HG03575 (cell line): ENCODE data around the gene RAB43.
"Not testable (repeated sequence)": the region's sequence is repeated elsewhere in the genome, so short reads cannot be mapped to it uniquely, and the experiment has no call there.

Experiments used
- ATAC-seq: cut with Tn5 transposase; IDR thresholded peaks from one replicate; pipeline ENCODE4 v1.9.1; 2021; ENCODE audit not compliant: unreplicated experiment, insufficient number of reproducible peaks, low FRiP score; ENCODE audit errors: extremely low read depth

Gene RAB43

DNA sequence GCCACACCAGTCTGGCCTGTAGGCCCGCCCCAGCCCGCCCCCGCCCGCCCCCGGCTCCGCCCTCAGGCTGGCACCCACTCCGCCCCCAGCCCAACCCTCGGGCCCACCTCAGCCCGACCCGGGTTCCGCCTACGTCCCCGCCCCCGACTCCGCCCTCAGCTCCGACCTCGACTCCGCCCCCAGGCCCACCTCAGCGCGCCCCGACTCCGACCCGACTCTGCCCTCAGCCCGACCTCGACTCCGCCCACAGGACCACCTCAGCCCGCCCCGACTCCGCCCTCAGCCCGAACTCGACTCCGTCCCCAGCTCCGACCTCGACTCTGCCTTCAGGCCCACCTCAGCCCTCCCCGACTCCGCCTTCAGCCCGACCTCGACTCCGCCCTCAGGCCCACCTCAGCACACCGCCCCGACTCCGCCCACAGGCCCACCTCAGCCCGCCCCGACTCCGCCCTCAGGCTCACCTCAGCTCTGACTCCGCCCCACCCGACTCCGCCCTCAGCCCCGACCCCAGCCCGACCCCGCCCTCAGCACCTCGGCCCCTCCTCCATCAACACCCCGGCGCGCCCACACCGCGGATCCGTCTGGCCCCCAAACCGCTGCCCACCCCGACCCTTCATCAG lies at the start of gene RAB43:
RAB43 (minus strand) TSS at position 13 of the 620 bp plus-strand sequence. CDS start 315 bp downstream, outside the sequence.
- no peak for ATAC-seq

DNA sequence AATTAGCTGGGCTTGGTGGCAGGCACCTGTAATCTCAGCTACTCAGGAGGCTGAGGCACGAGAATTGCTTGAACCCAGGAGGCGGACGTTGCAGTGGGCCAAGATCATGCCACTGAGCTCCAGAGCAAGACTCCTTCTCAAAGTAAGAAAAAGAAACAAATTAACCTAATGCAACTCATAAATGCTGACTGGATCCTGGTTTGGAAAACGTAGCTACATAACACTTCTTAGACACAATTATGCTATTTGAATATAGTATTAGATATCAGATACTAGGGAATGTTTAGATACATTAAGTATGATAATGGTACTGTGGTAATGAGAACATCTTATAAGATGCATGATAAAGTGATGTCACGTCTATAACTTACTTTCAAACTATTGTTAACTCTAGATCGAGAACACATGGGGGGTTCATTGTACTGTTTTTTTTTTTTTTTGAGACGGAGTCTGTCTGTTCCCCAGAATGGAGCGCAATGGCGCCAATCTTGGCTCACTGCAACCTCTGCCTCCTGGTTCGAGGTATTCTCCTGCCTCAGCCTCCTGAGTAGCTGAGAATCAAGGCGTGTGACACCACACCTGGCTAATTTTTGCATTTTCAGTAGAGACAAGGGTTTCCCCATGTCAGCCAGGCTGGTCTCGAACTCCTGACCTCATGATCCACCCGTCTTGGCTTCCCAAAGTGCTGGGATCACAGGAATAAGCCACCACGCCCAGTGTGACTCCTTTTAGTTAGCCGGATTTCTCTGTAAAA lies 45.2 kb upstream of the RAB43 start:
- ATAC-seq, result no peak

DNA sequence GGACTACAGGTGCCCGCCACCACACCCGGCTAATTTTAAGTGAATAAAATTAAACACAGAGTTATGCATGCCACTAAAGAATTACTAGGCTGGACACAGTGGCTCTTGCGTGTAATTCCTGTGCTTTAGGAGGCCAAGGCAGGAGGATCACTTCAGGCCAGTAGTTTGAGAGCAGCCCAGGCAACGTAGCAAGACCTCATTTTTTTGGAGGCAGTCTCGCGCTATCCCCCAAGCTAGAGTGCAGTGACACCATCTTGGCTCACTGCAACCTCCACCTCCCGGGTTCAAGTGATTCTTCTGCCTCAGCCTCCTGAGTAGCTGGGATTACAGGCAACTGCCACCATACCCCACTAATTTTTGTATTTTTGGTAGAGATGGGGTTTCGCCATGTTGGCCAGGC lies 44.0 kb upstream of the RAB43 start:
- ATAC-seq, result not testable (repeated sequence)

DNA sequence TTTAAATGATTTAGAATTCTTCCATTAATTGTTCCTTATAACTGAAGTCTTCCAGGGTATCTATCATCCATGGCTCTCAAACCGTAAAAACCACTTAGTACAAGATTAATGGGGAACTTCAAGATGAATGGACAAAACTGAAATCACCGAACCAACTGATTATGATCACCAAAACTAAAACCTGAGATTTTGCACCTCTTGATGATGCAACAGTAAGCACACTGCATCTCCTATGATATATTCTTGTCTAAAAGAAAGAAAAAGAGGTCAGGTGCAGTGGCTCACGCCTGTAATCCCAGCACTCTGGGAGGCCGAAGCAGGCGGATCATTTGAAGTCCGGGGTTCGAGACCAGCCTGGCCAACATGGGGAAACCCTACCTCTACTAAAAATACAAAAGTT lies 42.9 kb upstream of the RAB43 start:
- no peak for ATAC-seq

DNA sequence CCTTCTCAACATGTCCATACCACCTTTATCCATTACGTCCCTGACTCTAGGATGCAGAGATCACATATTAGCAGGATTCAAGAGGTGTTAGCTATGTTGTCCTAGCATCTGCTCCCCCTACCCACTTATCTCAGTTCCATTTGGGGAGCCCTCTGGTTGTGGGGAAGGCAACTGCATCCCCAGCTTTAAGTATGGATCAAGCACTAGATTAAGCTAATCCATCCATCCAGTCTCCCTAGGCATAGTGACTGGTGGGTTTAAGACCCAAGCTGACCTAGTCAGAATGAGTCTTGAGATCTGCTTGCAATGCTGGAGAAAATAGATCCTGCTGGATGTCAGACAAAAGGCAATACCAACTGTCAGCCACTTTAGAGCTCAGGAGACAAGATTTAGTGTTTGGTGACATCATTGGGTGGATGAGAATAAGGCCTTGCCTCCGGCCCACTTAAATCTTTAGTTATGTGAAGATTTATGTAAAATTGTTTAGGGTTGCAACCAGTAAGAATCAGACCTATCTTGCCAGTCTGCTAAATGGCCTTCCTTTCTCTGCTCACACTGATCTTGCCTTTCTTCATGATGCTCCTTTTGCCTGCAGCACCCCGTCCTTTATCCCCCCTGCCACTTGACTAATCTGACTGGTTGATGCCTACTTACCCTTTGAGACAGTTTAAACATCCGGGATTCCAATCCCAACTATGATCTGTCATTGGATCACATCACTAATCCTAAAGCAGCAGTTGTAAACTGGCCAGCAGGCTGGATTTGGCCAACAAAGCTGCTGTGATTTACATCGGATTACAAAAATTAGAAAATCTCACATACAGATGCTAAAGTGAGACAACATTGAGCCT lies 41.4 kb upstream of the RAB43 start:
- no peak for ATAC-seq

DNA sequence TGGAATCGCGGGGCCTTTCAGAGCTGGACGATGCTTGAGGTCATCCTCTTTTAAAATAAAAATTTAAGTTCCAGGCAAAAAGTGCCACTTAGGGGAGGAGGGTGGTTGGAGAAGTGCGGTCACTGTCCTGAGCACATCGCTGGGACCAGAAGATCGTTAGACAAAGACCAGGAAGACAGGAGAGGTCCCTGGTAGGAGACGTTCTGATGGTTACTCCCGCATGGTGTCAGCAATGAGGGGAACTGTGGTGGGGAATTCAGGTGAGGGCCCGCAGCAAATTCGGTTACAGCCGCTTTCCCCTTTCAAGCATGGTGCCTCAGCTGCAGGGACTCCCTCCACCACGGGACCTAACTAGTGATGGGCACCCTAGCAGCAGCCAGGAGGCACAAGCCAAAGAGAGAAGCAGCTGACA lies 40.3 kb upstream of the RAB43 start:
- ATAC-seq, result no peak

DNA sequence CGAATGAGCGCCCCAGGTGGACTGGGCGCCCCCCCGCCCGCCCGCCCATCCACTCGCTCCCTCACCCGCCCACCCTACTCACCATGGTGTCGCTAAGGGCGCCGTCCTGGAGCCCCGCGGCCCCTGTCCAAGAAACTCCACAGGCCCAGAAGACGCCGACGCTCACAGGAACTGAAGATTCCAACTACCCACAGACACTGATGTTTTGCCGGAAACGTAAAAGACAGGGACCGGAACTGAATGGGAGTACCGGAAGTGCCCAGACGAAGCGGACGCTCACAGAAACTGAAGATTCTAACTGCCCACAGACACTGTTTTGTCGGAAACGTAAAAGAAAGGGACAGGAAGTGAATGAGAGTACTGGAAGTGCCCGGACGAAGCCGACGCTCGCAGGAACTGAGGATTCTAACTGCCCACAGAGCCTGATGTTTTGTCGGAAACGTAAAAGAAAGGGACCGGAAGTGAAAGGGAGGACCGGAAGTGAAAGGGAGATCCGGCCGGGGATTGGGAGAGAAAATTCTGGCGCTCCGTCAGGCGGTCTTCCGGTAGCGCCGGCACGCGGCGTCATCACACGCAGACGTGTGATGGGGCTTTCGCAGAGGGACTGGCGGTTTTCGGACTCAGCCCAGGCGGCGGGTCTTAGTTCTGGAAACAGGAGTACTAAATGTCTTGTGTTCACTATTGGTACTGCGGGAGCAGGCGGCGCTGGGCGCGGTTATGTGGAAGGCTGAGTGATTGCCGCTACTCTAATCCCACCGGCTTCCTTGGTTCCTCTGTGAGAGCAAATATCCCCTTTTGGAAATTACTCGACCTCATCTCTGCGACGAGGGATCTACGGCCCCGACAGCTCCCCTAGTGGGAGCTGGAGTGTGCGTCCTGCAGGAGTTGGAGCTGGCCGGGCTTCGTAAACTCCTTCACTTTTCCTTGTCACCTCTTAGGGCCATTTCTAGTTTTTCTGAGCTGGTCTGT lies 39.6 kb upstream of the RAB43 start, which contains the start of gene ISY1:
ISY1 (minus strand) TSS at position 173 of the 969 bp plus-strand sequence; CDS start at position 85, 88 bp downstream.
- ATAC-seq, result peak; percentile 41

DNA sequence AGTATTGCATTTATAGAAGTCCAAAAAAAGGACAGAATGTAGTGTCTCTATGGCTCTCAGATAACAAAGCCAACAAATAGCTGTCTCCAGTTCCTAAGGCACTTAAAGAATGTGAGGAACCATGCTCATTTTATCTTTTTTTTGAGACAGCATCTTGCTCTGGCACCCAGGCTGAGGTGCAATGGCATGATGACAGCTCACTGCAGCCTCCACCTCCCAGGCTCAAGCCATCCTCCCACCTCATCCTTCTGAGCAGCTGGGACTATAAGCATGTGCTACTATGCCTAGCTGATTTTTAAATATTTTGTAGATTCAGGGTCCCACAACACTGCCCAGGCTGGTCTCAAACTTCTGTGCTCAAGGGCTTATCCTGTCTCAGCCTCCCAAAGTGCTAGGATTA lies 23.2 kb upstream of the RAB43 start:
- no peak for ATAC-seq

DNA sequence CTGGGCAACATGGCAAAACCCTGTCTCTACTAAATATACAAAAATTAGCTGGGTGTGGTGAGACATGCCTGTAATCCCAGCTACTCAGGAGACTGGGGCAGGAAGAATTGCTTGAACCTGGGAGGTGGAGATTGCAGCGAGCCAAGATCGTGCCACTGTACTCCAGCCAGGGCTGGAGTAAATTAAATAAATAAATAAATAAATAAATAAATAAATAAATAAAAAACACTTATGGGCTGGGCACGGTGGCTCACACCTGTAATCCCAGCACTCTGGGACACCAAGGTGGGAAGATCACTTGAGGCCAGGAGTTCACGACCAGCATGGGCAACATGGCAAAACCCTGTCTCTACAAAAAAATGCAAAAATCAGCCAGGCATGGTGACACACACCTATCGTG lies 19.4 kb upstream of the RAB43 start:
- not testable (repeated sequence) for ATAC-seq

DNA sequence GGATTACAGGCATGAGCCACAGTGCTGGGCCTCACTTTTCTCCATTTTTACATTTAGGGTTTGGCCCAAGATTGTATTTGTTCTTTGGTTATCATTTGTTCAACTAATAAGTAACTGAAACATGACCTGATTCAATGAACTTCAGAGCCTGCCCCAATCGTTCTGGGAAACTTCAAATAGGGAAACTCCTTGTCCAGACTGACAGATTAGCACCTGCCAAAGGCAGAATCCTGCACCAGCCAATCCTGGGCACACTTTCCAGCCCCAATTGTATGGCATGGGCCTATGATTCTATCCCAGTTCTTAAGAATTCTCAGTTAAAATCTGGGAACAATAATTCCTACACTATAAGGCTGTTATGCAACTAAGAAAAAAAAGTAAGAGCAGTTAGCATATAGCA lies 18.3 kb upstream of the RAB43 start:
- ATAC-seq, result no peak

DNA sequence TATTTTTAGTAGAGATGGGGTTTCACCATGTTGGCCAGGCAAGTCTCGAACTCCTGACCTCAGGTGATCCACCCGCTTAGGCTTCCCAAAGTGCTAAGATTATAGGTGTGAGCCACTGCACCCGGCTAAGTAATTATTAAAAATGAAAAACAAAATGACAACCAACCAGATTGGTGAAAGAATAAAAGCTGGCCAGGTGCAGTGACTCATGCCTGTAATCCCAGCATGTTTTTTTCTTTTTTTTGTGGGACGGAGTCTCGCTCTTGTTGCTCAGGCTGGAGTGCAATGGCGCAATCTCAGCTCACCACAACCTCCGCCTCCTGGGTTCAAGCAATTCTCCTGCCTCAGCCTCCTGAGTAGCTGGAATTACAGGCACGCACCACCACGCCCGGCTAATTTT lies 14.7 kb upstream of the RAB43 start:
- ATAC-seq, result not testable (repeated sequence)

DNA sequence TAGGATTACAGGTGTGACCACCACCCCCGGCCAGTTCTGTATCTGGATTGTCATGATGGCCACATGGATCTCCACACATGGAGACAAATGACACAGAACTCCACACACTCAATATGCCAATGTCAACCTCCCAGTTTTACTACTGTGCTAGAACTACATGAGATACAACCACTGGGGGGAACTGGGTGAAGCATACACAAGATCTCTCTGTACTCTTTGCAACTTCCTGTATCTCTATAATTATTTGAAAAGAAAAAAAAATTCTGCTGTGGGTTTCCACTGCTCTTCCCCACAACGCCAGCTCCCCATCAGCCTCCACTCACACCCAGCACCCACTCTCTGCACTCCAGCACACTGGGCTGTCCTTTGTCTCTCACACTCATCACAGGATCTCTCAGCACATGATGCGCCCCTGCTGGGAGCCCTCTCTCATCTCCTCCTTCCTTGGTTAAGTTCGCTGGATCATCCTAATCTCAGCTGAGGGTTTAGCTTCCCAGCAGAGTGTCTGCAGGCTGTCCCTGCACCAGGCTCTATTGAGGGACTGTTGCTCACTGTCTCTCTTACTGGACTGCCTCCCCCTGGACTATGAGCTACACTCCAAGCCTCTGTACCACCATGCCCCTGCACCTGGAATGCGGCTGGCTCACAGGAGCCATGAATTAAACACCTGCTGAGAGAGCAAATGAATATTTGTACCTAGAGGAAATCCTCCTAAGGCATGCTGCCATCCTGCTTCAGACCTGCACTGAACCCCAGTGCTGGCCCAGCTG lies 10.7 kb upstream of the RAB43 start:
- no peak for ATAC-seq

DNA sequence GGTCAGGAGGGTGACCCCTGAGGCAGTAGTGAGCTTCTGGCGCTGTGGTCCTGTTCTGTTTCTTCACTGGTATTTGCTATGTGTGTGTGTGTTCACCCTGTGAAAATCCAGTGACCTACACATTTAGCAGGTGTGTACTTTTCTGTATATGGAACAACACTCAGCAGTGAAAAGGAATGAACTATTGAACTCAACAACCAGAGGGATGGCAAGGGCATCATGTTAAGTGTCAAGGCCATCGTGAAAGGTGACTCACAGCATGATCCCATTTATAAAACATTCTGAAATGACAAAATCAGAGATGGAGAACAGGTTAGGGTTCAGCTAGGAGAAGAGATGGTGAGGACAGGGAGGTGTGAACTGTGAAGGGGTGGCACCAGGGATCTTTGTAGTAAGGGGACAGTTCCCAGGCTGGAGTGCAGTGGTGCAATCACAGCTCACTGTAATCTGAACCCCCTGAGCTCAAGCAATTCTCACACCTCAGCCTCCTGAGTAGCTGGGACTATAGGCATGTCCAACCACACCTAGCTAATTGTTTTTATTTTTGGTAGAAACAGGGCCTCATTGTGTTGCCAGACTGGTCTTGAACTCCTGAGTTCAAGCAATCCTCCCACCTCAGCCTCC lies 10.0 kb upstream of the RAB43 start:
- ATAC-seq, result no peak

DNA sequence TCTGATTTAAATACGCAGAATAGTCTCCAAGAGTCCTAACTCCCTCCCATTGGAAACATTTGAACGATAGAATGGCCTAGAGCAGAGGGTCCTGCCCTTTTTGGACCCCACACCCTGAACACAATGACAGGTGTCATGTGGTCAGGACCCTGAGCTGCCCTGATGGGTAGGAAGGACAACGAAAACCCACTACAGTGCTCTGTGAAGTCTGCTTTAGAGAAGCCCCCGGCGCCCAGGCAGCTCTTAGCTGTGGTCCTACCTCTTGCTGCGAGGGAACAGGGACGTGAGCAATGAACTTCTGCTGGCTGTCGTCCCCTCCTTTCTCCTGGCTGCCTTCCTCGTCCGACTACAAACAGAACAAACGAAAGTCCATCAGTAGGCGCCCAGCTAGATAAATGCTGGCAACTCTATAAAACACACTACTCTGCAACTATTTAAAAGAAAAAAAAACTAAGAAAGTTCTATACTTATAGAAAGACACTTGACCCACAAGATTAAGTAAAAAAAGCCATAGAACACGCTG lies 8.7 kb upstream of the RAB43 start:
- ATAC-seq, result no peak

DNA sequence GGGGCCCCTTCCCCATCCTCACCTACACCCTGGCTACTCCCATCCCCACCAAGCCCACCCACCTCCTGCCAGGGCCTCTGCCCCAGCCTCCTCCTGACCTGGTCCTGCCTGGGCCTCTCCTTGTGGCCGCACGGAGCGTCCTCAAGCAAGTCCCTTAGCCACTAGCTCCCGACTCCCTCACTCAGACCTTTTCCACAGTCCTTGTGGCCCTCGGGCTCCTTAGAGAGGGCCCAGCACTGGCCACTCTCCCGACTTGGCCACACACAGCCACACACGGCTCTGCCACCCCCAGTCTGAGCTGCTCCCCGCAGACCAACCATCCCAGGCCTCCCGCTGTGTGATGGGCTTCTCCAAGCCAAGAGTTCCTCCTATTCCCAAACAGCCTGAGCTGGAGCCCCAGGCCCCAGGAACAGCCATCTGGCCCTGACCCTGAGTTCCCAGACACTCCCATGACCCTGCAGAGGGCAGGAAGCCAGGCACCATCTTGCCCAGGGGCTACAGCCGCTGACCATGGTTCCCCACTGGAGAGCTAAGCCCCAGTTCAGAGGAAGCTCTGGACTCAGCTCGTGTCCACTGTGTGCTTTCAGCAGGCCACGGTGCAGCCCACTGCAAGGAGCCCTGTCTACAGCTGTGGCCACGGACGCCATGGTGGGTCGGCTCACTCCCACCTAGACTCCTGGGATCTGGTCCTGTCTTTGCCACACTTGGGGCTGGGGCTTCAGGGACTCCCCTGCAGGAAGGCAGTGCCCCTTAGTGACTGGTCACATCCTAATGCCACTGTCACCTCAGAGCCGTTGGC lies 7.0 kb upstream of the RAB43 start:
- ATAC-seq, result no peak

DNA sequence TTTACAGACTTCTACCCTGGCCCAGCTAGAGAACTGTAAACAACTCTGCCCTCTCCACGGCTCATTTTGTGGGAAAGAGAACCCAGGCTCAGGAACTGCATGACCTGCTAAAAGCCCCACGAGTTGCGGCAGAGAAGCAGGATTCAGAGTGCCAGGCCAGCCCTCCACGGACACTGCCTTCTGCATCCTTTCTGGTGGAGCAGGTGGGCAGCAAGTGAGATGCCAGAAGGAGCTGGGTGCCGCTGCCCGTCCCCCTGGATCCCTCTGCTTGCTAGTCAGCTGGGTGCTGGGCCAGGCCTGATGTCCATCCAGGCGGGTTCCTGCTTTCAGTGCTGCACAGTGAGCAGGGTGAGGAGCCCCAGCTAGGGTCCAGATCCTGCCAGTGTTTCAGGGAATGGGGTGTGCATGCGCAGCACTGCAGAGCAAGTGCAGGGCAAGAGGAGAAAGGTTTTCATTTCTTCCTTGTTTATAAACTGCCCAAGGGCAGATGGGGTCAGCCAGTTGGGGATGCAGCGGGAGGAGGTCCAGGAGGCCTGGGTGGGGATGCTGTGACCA lies 5.2 kb upstream of the RAB43 start:
- ATAC-seq, result no peak
